GM19468 (cell line): Measurements from ENCODE around the gene YPEL2.

Source experiments
- ATAC-seq: cut with Tn5 transposase; IDR thresholded peaks from one replicate; pipeline ENCODE4 v1.9.1; 2021; ENCODE audit warnings: mild to moderate bottlenecking, moderate library complexity, moderate number of reproducible peaks; ENCODE audit not compliant: unreplicated experiment; ENCODE audit errors: extremely low read depth

YPEL2 gene

DNA sequence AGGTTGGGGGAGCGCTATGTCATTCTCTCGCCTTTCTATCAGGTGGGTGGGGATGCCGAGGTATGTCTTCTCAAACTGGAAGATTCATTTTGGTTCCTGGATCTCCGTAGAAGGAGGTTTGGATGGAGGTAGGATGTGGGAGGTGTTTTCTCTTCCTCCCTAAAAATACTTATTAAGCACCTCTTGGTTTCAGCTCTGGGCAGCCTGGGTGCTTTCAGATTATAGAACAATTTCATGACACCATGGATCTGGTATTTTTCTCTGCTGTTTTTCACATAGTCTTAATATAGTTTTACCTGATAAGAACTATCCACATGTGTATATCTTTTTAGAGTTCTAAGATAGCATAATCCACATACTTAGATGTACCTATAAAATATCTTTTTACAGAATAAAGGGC, 92.9 kb downstream of the YPEL2 start:
- no peak for ATAC-seq

DNA sequence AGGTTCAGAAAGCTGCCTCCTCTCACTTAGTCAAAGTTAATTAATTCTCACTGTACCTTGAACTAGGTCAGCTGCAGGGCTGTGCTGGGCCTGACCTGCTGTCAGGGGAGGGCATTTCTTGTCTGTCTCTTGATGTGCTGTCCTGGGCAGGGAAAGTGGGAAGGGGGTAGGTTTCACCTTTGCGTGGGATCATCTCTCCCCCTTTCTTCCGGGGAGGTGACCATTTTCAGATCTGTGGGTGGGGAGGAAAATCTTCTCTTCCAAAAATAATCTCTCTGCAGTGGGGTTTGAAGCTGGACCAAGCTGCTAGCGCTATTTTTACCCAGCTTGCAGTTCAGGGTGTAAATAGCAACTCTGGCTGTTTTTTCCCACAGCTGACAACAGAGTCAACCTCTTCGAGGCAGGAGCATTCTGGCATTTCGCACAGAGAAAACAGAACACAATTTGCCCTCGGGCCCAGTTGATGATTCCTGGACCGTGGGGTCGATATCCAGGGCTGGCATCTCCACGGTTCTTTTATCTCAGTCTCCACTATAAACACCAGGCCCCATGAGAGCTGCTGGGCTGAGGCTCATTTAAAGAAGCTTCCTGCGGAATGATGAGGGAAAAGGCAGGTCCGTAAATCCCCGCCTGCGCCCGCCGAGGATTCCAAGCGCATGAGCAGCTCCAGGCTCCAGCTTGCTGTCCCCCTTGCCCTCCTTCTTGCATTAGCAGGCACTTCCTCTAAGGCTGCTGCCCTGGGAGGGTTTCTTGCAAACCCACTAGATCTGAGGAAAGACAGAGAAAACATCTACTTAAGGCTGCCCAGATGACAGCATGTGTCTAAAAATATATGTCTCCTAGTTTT, 93.9 kb downstream of the YPEL2 start:
- ATAC-seq: no peak

DNA sequence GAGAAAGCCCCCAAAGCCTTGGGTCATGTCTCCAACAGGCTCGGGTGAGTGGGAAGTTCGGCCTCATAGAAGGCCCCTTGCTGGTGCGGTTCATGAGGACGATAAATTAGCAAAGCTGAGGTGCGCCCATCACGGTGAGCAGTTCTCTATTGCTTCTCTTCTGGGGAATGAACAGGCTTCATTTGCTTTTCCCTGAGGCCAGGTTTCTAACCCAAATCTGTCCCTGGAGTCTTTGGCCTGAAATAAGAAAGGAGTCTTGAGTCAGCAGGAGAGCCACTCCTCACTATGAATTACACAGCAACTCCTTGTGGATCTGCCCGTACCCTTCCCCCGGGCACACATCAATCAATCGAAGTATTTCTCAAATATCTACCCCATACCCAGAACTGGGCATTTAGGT, 94.6 kb downstream of the YPEL2 start:
- ATAC-seq: no peak

DNA sequence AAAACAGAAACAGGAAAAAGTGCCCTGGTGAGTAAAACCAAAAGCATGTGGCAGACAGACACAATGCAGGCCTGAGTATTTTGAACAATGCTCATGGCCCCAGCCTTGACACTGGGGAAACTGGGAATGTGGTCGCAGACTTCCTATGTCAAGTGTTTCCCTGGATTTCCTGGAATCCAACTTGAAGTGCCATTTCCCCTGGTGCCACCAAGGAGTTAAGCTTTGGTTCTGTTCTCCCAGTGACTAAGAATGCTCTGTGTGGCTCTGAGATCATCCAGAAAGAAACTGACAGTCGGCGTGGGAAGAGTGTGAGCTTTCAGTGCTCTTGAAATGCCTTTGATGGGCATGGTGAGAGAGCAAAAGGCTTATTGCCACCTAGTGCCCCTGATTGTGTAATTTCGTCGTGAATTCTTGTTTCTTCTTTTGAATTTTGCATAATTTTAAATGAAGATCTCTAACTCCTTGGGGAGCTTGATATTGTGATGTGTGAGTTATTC, 96.0 kb downstream of the YPEL2 start:
- no peak for ATAC-seq

DNA sequence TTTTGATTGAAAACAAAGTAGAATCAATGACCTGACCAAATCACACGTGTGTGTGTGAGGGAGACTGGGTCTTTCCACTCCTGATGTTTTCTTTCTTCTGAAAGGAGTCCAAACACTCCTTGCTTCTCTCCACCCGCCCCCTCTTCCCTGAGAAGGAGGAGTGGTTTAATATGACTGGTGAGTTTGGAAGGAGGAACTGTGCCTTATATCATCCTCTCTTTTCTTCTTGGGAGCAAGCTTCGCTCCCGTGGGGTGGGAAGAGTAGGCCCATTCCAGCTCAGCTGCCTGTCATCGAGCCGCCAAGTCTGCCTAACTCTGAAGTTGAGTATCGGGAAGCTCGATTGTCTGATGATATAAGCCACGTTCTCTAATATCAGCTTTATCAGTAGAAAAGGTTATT, 96.5 kb downstream of the YPEL2 start:
- ATAC-seq: no peak

DNA sequence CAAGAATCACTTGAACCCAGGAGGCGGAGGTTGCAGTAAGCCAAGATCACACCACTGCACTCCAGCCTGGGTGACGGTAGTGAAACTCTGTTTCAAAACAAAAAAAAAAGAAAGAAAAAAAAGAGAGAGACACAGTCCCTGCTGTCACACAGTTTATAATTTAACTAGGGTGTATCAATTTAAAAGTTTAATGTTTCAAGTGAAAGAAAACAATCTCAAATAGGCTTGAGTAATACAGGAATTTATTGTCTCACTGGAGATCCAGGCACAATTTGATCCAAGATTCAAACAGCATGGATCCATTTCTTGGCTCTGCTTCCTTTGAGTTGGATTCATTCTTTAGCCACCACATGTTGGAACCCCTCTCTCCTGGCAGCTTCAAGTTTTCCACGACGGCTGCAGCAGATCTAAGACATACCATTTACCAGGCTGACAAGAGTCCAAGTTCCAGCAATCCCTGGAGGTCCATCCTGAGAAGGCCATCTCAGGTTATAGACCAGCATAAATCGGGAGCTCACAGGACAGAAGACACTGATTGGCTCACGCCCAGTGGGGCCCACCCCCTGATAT, 97.5 kb downstream of the YPEL2 start:
- ATAC-seq: no peak

DNA sequence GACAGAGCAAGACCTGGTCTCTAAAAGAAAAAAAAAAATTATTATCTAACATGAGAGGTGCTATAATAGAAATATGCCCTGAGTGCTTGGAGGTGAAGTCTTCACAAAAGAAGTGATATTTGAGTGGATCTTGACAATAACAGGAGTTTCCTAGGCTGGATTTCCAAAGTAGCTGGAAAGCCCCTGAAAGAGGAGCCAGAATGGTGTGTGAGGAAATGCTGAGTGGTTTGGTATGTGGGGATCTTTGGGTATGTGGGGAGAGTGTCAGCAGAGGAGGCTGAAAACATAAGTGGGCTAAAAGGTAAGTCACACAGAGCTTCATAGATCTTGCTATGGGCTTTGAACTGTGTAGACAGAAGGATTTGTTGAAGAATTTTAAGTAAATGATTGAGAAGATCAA, 100.1 kb downstream of the YPEL2 start:
- no peak for ATAC-seq

DNA sequence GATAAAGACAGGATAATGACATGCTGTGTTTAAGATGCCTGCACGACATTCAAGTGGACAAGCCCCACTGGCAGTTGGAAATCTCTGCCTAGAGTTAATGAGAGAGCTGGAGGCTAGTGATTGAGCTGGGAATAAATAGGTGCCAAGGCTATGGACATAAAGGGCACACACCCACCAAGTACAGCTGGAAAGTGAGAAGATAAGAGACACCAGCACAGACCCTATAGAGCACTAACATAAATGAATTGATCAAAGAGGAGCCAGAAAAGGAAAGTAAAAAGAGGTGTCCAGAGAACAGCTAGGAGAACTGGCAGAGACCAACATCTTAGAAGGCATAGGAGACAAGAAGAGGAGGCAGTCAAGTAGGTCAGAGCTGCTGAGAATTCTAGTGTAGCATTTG, 101.2 kb downstream of the YPEL2 start:
- ATAC-seq: no peak

DNA sequence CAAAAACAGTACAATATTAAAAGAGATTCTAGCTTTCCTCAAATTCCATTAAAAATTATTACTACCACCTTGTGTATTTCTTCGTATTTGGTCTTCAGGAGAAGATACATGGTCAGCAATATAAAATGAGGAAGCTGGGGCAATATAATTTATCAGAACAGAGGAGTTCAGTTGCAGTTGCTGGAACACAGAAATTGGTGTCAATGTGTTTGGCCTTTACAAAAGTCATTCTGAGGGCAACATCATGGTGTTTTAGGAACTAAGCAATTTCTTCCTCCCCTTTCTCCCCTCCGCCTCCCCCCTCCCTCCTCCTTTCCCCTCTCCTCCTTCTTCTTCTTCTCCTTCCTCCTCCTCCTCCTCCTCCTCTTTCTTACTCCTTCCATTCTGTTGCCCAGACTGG, 102.1 kb downstream of the YPEL2 start:
- ATAC-seq: no peak

DNA sequence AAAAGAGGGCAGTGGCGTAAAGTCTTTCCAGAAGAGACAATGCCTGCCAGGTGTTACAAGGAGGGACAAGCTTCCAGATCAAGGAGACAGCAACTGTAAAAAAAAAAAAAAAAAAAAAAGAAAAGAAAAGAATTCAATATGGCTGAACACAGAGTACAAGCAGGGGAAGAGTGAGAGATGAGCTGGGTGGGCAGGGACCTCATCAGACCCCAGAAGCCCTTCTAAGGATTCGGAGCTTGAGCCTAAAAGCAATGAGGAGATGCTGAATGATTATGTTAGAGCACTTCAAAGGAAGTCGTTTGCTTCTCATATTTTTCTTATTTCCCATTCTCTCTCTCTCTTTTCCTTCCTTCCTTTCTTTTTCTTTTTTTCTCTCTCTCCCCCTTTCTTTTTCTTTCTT, 103.0 kb downstream of the YPEL2 start:
- no peak for ATAC-seq

DNA sequence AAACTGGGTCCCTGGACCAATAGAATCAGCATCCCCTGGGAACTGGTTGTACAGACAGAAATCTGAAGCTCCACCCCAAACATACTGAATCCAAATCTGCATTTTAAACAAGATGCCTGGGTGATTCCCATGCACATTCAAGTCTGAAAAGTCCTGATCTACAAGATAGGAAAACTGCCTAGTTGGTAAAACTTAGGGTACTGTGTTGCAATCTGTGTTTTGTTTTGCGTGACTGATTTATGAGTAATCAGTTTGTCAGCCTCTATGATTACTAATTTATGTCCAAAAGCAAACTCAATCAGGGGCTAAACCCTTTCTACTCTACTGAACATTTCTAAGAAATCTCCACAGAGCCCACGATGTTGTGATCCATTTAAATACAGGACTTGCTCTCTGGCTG, 103.8 kb downstream of the YPEL2 start:
- no peak for ATAC-seq

DNA sequence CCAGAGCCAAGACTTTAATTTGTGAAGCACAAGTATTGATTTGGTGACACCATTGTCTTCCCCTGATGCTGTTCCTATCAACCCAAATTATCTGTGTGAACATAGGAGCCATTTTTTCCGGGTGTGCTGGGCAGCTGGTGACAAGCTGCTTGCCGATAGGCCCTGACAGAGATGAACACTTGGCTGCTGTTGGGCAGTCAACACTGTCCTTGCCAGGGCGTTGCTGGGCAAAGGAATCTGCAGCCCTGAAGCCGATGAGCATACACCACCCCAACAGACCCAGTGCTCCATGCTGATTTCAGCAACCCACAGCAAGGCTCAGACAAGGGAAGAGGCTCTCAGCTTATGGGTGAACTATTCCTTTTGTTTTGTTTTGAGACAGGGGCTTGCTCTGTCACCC, 105.4 kb downstream of the YPEL2 start:
- no peak for ATAC-seq

DNA sequence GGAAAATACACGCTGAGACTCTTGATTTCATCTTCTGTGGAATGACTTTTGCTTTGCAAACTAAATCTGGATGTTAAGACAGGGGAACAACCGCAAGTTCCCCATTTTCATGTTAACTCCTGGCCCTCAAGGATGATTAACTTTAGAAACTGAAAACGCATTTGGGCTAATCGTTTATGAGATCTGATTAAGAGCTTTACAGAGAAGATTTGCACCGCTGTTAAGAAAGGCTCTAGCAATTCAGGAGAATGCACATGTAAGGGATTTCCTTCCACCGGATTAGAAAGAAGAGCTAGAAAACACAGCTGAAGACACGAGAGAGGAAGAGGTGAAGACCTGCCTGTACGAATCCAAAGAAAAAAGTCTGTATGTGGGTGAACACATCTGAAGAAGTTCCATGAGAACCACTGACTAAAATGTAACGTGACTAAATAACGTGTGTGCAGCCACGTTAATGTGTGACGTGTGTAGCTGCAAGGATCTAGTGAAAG, 106.4 kb downstream of the YPEL2 start:
- no peak for ATAC-seq

DNA sequence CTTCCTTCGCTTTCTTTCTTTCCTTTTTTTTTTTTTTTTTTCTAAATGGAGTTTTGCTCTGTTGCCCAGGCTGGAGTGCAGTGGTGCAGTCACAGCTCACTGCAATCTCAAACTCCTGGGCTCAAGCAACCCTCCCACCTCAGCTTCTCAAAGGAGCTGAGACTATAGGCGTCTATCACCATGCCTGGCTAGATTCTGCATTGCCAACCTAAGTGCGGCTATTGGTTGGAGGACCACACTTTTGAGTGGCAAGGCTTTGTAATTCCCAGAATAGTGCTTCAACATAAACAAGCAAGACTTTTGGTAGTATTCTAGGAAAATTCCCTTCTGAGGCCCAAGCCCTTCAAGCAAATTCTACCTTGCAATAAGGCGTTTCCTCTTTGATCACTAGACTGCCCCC, 107.8 kb downstream of the YPEL2 start:
- no peak for ATAC-seq

DNA sequence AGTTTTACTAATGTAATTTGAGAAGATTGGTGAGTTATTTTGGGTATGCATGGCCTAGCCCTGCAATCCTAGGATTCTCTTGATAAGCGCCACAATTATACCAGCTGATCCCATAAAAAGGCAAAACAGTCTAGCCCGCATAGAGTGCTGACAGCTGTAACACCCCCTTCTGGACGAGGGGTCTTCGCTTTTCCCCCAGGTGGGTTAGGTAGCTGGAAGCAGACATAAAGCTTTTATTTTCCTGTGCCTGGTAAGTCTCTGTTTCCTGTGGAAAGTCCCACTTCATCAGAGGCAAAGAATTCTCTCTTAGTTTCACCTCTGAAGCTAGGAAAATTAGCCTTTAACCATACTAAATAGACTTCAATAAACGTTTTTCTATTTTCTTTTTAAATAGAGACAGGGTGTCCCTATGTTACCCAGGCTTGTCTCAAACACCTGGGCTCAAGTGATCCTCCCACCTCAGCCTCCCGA, 108.3 kb downstream of the YPEL2 start:
- no peak for ATAC-seq

DNA sequence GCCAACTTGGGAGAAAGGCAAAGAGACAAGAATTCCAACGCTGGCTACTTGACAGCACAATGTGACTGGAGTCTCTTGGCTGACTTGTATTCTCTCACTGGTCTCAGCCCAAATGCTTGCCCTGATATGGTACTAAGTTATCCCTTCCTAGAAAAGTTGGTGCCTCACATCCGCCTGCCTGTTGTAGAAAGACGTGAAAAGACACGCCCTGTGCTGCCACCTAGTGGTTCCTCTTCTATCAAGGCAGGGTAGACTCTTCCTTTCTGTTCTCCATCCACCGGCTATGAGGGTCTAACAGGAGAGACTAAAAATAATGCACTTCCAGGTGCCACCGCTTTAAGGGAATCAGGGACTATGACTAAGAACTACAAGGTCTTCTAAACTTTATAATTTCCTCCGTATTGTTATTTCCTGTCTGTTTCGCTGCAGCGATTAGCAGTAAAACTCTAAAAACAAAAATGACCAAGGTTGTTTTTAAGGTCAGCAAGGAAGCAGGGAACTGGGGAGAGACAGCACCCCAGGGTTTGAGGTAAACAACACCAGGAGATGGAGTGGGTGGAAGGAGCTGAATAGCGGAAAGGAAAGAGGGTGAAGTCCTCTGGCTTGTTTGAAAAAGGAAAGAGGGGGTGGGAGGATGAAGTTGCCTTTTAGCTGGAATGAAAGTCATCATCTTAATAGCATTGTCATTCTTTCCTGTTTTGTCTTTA, 109.5 kb downstream of the YPEL2 start:
- ATAC-seq: no peak

DNA sequence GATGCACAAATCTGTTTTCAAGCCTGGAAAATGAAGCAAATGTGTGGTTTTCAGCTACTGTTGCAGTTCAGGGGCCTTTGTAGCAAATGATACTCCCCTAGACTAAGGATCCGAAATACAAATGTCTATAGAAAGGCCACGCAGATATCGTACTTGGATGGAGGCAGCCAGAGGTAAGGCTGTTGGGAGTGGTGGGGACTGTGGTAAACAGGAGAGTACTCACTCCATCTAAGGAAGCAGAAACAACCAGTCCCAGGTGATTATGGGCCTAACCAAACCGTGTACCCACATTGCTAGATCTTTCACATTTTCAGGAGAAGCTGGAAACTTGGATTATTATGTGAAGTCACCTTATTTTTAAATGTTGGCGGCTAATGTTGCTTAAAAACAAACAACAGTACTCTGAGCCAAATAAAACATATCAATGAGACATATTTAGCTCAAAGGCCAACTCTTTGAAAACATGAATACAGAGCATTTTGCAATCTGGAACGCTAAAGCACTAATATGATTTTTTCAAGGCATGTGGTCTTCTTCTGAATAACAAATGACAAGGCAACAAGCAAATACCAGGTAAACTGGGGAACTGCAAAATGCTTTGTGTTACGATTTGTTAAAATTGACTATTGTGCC, 110.1 kb downstream of the YPEL2 start:
- ATAC-seq: no peak

DNA sequence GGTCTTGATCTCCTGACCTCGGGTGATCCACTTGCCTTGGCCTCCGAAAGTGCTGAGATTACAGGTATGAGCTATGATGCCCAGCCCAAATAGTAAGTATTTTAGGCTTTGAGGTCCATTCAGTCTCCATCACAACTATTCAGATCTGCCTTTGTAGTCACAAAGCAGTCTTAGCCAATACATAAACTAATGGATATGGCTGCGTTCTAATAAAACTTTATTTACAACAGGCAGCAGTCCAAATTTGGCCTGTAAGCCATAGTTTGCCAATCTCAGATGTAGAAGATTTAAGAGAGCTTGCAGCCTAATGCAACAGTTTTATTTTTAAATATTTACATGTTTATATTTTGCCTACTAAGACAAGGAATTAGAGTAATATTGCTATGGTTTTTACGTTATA, 111.7 kb downstream of the YPEL2 start:
- ATAC-seq: no peak
